Measurements from ENCODE around the gene NDUFV1.
"Not testable (repeated sequence)": the region's sequence is repeated elsewhere in the genome, so short reads cannot be mapped to it uniquely, and the experiment has no call there.

NDUFV1 gene

GRCh38 chr11:67642173-67643120 lies 35.7 kb downstream of the NDUFV1 start:
- no peak for DNase-seq

DNA sequence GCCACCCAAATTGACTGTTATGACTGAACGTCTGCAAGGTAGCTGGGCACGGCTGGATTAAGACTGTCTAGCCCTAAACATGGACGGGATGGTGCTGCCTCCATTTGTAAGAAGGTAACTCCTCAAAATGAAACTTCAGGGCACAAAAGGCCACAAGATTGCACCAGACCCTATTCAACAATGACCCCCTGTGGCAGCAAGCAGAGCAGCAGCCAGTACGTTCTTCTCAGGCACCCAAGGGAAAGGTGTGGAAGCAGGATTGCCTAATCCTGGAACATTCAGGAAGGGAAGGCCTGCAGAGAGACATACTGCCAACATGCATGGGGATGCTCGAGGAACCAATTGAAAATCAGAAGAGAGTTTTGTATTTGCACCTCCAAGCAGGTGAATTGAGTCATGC lies 37.3 kb downstream of the NDUFV1 start:
- DNase-seq: no peak

- DNase-seq: no peak
Measured at GRCh38 chr11:67644472-67645418, 38.0 kb downstream of the NDUFV1 start.

DNA sequence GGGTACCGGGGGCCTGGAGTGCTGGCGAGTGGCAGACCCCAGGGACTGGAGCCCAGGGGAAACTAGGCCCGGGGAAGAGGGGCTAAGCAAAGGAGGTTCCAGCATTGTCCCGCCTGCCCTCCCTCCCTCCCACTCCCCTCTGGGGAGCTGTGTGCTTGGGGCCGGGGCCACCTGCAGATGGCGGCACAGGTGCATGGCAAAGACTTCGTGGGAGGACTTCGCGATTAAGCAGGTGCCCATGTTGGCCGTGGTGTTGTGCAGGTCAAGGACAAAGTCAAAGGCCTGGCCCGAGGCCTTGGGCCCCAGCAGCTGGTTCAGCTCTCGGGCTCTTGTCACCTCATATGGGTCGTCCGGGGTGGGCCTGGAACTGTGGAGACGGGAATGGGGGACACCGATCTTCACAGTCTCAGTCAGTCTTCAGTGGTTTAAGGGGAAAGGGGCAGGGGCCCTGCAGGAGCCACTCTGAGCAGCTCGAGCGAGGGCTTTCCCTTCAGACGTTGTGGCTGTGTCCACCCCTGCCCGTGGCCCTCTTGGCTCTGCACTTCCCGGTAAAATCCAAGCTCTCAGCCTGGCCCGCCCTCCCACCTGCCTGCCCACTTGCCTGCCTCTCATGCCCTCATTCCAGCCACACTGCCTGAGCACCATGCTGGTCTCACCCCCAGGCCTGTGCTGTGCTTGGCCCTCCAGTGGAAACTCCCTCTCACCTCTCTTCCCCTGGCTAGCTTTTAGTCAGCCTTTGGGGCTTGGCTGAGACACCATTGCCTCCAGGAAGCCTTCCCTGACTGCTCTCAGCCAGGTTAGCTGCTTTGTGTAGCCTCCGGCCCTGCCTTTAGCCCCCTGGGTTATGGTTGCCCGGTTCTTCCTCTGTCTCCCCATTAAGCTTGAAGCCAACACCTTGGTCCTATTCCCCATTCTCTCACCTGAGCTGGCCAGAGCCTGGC lies 39.1 kb downstream of the NDUFV1 start:
- no peak for DNase-seq

GRCh38 chr11:67646535-67647336 lies 40.0 kb downstream of the NDUFV1 start:
- no peak for DNase-seq

GRCh38 chr11:67647471-67647870 lies 40.7 kb downstream of the NDUFV1 start:
- DNase-seq: no peak

GRCh38 chr11:67648140-67648795 lies 41.5 kb downstream of the NDUFV1 start:
- peak; percentile 28 for DNase-seq

DNA sequence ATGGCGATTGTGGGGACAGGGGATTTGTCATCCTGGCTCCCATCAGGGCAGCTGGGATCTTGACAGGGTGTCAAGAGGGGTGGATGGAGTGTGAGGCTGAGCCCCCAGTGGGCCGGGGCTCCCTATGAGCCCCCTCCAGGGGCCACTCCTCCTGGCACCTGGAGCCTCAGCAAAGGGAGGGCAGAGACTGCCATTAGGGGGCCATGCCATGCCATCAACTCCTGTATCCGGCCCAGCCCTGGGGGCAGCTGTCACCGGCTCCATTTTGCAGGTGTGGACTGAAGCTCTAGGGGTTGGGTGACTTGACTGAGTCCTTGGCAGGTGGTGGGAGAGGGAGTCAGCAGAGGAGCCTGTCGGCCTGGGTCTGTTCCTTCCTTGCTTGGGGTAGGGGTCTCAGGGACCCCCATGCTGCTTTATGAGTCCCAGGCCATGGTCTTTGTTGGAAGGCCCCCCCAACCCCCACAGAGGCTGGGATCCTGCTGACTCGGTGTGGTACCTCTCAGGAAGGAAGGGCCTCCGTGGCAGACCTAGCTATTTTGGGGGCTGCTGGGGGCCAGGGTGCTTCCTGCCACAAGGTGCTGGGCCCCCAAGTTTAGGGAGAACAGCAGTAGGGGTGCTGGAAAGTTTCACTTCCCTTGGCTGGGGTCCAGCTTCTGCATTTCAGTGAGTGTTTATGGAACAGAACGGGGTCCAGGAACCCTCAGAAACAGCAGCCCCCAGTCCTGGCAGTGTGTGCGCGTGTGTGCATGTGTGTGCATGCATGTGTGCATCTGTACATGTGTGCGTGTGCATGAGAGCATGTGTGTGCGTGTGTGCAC lies 42.3 kb downstream of the NDUFV1 start:
- no peak for DNase-seq

GRCh38 chr11:67649634-67650510 lies 43.1 kb downstream of the NDUFV1 start:
- DNase-seq: no peak

GRCh38 chr11:67651976-67652781 lies 45.4 kb downstream of the NDUFV1 start:
- DNase-seq: no peak

- DNase-seq: no peak
Measured at GRCh38 chr11:67652965-67653845, 46.5 kb downstream of the NDUFV1 start.

- no peak for DNase-seq
Measured at GRCh38 chr11:67654225-67654624, 47.5 kb downstream of the NDUFV1 start.

GRCh38 chr11:67656278-67656922 lies 49.7 kb downstream of the NDUFV1 start:
- no peak for DNase-seq

DNA sequence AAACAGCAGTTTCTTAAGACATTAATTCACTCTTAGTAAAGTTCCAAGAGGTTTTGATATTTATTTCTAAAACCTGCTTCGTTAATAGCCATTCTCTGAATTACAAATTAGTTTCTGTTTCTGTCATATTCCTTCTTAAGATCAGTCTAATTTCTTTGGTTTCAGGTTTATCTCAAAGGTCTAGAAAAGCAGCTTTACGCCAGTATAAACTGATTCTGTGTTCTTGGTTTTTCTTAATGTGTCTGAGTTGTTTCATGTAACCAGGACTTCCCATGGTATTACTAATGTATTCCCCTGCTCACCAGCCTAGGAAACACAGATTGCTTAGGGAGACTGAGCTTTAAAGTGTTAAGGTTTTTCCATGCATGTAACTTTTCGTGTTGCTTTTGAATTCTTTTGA lies 50.6 kb downstream of the NDUFV1 start:
- DNase-seq: no peak

DNA sequence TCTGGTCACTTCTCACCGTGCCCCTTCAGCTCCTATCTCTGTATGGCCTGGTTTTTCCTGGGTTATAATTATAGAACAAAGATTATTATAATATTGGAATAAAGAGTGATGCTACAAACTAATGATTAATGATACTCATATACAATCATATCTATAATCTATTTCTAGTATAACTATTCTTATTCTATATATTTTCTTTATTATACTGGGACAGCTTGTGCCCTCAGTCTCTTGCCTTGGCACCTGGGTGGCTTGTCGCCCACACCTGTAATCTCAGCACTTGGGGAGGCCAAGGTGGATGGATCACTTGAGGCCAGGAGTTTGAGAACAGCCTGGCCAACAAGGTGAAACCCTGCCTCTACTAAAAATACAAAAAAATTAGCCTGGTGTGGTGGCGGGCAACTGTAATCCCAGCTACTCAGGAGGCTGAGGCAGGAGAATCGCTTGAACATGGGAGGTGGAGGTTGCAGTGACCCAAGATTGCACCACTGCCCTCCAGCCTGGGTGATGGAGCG lies 53.0 kb downstream of the NDUFV1 start:
- not testable (repeated sequence) for DNase-seq

DNA sequence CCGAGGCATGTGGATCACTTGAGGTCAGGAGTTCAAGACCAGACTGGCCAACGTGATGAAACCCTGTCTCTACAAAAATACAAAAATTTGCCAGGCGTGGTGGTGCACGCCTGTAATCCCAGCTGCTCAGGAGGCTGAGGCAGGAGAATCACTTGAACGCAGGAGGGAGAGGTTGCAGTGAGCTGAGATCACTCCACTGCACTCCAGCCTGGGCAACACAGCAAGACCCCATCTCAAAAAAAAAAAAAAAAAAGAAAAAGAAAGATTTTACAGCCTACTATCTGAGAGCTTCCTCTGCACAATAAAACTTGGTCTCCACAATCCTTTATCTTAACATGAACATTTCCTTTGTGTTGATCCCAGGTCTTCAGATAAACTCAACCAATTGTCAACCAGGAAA lies 54.0 kb downstream of the NDUFV1 start:
- DNase-seq: not testable (repeated sequence)
